ENCODE results near the gene SLC39A11.
"Not testable (repeated sequence)": the region's sequence is repeated elsewhere in the genome, so short reads cannot be mapped to it uniquely, and the experiment has no call there.

The SLC39A11 gene

DNA sequence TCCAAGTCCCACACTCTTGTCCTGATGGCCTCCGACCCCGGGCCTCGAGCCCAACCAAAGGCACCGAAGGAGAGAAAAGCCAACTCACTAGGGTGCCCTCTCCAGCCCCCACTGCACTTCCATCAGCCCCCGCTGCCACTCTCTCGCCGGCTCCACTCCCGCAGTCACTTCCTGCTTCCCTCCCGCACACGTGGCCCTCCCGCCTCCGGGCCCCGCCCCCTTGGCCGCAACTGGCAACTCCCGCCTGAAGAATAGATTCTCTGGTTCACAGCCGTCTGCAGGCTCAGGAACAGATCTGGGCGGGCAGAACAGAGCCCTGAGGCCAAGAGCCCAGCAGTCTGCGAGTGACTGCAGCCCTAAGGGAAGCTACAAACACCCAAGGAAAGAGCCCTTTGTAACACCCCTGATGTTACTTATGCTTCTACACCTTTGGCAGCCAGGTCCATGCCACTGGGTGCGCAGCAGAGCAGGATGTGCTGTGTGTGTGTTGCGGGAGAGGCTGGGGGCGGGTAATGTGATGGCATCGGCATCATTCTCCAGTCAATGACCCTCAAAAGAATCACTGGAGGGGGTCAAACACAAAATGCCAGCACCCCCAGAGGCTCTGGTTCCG is at the start of gene SLC39A11:
SLC39A11 (minus strand) TSS at position 166 of the 613 bp plus-strand sequence. CDS start 3,924 bp downstream, outside the sequence.
- peak; percentile 93 for DNase-seq
- peak; percentile 98 for ATAC-seq

GRCh38 chr17:73141411-73141810 is 48.9 kb upstream of the SLC39A11 start:
- ATAC-seq (no peak), DNase-seq (no peak)

DNA sequence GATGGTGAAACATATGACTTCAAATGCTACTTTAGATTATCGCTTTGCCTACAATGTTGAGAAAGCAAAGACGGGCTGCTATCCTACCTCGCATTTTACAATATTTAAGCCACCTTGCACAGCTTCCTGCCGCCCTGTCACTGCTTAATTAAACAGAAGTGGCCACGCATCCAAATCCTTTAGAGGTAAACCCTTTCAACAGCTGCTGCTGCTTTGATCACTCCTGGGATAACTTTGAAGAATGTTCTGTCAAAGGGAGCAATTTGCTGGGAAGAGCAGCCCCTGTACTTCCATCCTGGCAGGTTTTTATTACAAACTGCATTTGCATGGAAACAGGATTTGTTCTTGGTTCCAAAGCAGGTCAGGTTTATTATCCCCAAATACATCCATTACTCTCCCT is 48.1 kb upstream of the SLC39A11 start:
- DNase-seq (no peak), ATAC-seq (no peak)

DNA sequence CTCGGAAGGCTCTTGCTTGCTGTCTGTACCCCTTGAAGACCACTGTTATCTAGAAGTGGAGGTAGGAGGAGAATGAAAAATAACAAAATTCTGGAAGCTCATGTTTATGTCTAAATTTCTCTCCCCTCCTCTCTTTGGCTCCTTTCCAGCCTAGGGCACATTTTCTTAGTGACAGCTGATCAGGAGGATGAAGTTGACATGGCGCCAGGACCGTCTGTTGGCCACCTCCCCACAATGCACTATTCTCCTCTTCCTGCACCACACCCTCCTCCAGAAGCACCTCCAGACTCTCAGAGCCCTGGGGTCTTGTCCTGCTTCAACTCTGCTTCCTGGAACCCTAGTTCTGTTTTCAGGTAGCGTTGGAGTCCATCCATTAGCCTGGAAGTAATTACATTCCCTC is 46.8 kb upstream of the SLC39A11 start:
- ATAC-seq (no peak), DNase-seq (no peak)

DNA sequence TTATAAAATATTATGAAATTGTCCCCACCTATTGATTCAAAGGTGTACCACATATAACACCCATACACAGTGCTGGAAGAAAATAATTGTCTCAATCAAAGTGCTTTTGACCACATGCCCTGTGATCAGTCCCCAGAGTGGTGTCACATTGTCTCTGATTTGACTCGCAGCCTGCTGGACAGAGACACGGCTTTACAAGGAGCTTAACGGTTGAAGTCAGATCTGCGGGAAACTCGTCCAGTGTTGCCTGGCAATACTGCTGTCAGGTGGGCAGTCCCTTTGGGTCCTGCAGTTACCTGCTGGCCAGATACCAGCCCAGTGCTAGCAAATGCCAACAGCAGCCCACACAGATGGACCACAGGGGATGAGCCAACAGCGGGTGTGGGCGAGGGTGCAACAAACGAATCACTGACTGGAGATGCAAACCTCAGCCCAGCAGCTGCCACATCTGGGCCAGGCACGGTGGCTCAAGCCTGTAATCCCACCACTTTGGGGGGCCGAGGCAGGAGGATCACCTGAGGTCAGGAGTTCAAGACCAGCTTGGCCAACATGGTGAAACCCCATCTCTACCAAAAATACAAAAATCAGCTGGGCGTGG is 46.2 kb upstream of the SLC39A11 start:
- no peak for DNase-seq
- ATAC-seq, result no peak

GRCh38 chr17:73137376-73137775 is 44.9 kb upstream of the SLC39A11 start:
- no peak for ATAC-seq
- DNase-seq, result no peak

DNA sequence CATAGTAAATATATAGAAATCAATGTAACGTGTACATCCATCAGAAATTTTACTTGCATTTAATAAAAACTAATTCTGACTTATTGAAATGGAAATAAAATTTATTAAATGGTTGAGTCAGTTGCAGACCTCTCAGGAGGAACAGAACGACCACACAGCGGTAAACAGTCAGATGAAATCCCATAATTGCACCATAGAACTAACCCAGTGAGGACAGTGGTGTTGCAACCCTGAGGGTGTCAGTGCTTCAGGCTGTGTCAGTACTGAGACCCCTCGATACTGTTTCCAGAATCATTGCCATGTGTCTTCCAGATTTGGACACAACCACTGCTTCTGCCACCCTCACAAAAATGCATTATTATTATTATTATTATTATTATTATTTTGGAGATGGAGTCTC is 43.3 kb upstream of the SLC39A11 start:
- no peak for ATAC-seq
- DNase-seq, result no peak

DNA sequence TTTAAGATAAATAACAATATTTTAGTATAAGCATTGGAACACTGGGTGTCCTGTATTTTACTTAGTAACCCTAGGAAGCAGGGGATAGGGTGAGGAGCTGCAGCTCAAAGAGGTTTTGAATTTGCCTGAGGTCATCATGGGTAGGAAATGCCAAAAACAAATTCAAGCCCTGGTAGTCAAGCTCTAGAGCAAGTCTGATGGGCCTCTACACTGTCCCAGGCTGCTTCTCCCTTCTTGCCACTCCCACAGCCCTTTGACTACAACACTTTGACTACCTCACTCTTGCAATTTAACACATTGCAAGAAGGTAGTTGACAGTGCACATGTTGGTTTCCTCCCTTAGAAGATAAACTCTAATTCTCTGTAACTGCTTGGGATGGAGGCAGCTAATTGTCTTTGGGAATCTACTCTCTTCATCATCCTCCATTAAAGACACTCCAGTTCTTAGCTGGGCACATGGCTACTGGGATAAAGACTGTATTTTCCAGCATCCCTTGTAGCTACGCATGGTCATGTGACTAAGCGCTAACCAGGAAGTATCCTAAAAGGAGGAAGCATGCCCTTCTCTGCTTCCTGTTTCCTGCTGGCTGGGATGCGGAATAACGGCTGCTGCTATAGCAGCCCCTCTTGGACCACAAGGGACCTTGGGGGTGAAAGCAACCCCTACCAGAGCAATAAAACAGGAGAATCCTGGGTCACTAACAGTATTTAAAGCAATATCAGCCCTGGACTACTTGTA is 41.6 kb upstream of the SLC39A11 start:
- no peak for DNase-seq
- ATAC-seq, result no peak

GRCh38 chr17:73132085-73132492 is 39.6 kb upstream of the SLC39A11 start:
- DNase-seq, result no peak
- no peak for ATAC-seq

- ATAC-seq, result not testable (repeated sequence)
These were observed 39.0 kb upstream of the SLC39A11 start for GRCh38 chr17:73131439-73131838.

DNA sequence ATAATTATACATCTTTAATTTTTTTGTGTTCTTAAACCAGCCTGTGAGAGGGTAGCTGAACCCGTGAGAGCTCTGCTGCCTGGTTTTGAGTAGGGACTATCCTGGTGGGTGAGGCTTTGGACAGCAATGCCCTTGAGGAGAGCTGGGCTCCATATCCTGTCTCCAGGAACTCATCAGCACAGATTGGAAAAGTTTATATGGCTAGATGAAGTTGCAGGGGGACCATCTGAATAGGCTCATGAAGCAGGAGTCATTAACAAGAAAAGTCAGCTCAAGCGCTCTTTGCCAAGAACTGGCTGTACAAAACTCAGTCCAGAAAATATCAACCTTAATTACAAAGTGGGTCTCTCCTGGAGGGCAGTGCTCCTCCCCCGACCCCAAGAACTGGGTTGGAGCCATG is 38.5 kb upstream of the SLC39A11 start:
- DNase-seq (no peak), ATAC-seq (no peak)

More at GRCh38 chr17:73131439-73131838, 39.0 kb upstream of the SLC39A11 start:
- DNase-seq, result not testable (repeated sequence)

DNA sequence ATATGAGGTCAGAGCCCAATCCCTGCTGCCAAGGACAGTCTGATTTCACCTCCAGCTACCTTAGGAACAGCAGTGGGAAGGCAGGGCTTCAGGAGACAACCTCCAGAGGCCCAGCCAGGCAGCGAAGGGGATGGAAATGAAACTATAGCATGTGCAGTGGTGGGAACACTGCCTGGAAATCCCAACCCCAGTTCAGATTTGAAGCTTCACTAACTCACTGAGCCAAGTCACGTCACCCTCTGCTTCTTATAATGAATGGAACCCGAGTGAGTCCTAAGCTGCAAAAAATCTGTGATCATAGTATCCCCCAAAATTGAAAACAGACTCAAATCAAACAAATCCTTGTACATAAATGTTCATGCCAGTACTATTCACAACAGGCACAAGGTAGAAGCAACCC is 36.0 kb upstream of the SLC39A11 start:
- no peak for DNase-seq
- ATAC-seq, result no peak

DNA sequence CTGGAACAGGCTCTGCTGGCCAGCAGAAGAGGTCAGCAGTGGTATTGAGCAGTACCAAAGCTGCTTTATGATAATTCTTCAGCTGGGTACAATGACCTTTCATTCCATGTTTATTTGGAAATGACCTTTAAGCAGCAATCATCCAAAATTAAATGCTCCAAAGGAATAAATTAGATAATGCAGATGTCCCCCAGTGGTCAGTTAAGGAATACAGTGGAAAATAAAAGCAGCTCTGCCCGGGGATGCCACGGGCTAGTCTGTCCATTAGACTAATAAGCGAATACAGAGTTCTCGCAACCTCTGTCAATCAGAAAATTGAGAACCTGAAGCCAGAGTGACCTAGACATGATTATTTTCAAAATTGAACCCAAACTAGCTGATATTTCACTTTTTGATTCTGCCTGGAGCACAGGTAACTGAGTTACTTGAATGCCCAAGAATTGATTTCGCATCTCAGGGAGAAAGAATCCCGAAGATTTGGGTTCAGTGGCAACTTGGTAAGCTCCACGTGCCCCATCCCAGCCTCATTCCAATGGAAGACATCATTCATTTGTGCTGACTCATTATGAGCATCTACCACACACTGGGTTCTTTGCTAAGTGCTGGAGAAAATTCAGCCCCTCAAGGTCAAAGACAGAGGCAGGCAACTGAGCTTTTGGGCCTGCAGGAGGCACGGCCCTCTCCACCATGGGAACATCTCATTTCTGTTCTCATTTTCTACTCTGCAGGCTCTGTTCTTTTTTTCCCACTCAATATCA is 34.4 kb upstream of the SLC39A11 start:
- no peak for ATAC-seq

DNA sequence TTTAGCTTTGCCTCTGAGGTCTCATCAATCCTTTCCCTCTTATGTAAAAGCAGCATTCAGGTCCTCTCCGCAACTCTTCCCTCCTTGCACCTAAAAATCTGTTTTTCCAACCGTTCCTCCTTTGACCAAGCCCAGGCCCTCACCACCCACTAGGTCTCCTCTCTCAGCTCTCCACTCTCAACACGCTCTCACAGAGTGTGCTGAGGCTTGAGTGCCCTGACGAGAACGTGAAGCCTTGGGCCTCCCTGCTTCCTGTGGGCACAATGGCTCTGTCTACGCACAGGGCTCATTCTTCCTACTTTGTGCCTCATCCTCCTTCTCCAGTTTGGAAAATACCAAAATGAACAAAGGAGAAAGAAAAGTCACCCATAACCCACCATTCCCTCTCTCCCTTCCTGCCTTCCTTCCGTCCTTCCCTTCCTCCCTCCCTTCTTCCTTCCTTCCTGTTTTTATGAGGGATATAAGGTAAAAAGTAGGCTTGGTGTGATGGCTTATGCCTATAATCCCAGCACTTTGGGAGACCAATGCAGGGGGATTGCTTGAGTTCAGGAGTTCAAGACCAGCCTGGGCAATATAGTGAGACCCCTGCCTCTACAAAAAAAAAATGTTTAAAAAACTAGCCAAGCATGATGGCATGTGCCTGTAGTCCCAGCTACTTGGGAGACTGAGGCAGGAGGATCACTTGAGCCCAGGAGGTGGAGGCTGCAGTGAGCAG is 31.3 kb upstream of the SLC39A11 start:
- ATAC-seq, result no peak
- DNase-seq, result no peak

More for the DNA sequence above, 34.4 kb upstream of the SLC39A11 start:
- DNase-seq, result no peak

GRCh38 chr17:73122953-73123605 is 30.6 kb upstream of the SLC39A11 start:
- no peak for DNase-seq
- no peak for ATAC-seq

GRCh38 chr17:73121506-73121905 is 29.0 kb upstream of the SLC39A11 start:
- ATAC-seq (no peak), DNase-seq (no peak)

DNA sequence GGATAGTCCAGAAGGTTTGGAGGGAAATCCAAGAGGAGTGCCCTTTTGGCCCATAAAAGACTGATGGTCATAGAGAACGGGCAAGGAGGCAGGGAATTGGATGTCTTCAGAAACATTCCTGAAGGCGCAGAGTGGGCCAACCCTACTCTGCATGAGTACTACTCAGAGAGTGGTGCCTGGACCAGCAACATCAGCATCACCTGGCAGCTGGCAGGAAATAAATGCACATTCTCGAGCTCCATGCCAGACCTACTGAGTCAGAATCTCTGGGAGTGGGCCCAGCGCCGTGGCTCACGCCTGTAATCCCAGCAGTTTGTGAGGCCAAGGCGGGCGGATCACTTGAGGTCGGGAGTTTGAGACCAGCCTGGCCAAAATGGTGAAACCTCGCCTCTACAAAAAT is 27.1 kb upstream of the SLC39A11 start:
- no peak for DNase-seq
- ATAC-seq, result no peak

GRCh38 chr17:73118951-73119391 is 26.5 kb upstream of the SLC39A11 start:
- DNase-seq (no peak), ATAC-seq (no peak)

- DNase-seq (no peak), ATAC-seq (no peak)
These were observed 25.7 kb upstream of the SLC39A11 start for GRCh38 chr17:73118139-73118538.

- DNase-seq, result no peak
- no peak for ATAC-seq
These were observed 19.8 kb upstream of the SLC39A11 start for GRCh38 chr17:73112246-73112645.

- ATAC-seq (no peak), DNase-seq (no peak)
These were observed 18.9 kb upstream of the SLC39A11 start for GRCh38 chr17:73111386-73111785.
